MCF 10A (cell line): ENCODE data around the gene USP48. TPM values are rescaled to one million over a fixed set of nuclear protein-coding genes. Genes with fewer than 3 reads are reported as not detected.

Experiments
- BruUV-seq: library from RNA; stranded (reverse); fragments of 400-500 nt; replicated peaks from 2 replicates; lab custom pipeline; 2021; lab: Mats Ljungman, UMichigan
- CTCF ChIA-PET: fragments of 300-600 bp; sonication (Branson Sonifier 250); formaldehyde crosslinking; extraction: SDS; loops from one replicate; lab custom pipeline; 2021; ENCODE audit warnings: antibody characterized with exemption, inconsistent platforms; lab: Yijun Ruan, JAX
- POLR2A ChIA-PET: fragments of 300-600, 350-650 bp; sonication (Branson Sonifier 250); formaldehyde crosslinking; extraction: SDS; loops from one replicate; lab custom pipeline; 2020; ENCODE audit warnings: antibody characterized with exemption, inconsistent platforms; lab: Yijun Ruan, JAX
- DNase-seq: peaks from one replicate; pipeline ENCODE4 v3.0.0-alpha.2; 2018; ENCODE audit not compliant: unreplicated experiment
- H3K27ac Mint-ChIP-seq: one replicate; pipeline ENCODE4 v1.8.0; 2022; ENCODE audit warnings: mild to moderate bottlenecking, low read depth, mixed read lengths; ENCODE audit not compliant: unreplicated experiment
- H3K27me3 Mint-ChIP-seq: one replicate; pipeline ENCODE4 v1.8.0; 2022; ENCODE audit warnings: mixed read lengths; ENCODE audit not compliant: insufficient read depth, unreplicated experiment
- H3K36me3 Mint-ChIP-seq: one replicate; pipeline ENCODE4 v1.8.0; 2022; ENCODE audit warnings: mild to moderate bottlenecking, moderate library complexity, mixed read lengths; ENCODE audit not compliant: insufficient read depth, unreplicated experiment
- H3K4me1 Mint-ChIP-seq: one replicate; pipeline ENCODE4 v1.8.0; 2022; ENCODE audit warnings: mixed read lengths; ENCODE audit not compliant: insufficient read depth, unreplicated experiment
- H3K4me3 Mint-ChIP-seq: one replicate; pipeline ENCODE4 v1.8.0; 2022; ENCODE audit warnings: mild to moderate bottlenecking, moderate library complexity, mixed read lengths; ENCODE audit not compliant: unreplicated experiment
- H3K9me3 Mint-ChIP-seq: one replicate; pipeline ENCODE4 v1.8.0; 2022; ENCODE audit warnings: mixed read lengths; ENCODE audit not compliant: unreplicated experiment
- CTCF ChIP-seq: fragments of 200-600 bp; IDR thresholded peaks from one replicate; pipeline ENCODE4 v1.8.0; 2022; ENCODE audit warnings: antibody characterized with exemption, mild to moderate bottlenecking; ENCODE audit not compliant: unreplicated experiment
- intact Hi-C: fragments of 100-400 bp; cut with micrococcal nuclease; formaldehyde crosslinking; loops from 2 replicates; pipeline ENCODE4 v1.14.1; 2022
- total RNA-seq: library from RNA; stranded (reverse); gene quantifications from 2 replicates; pipeline ENCODE4 v1.2.3, GENCODE V29; 2022

Gene USP48
- total RNA-seq, 1 experiment from 2014 or later, result 64.8 TPM

- Mint-ChIP-seq H3K36me3 (no peaks in the 10 kb centered on the region), H3K27me3 (no peaks in the 10 kb centered on the region), H3K9me3 (no peaks in the 10 kb centered on the region), H3K4me3 (no peak overlapping the region), H3K4me1 (peaks cover 19% of the 10 kb centered on the region), H3K27ac (no peak overlapping the region)
- ChIA-PET CTCF (interaction anchor here (0.6 to 1.1 kb wide), 2 partner anchors 388 to 1126 kb away, joined by 3 to 5 read pairs; no protein-coding TSS in a partner anchor), POLR2A (no interaction called here)
- intact Hi-C loops, result no loop called here
- DNase-seq, result no peak
- no TSS peak for BruUV-seq
- no peak for TF ChIP-seq CTCF
Observed at GRCh38 chr1:21639594-21640041, 143.3 kb downstream of the USP48 start.

- Mint-ChIP-seq H3K27ac (no peak overlapping the region), H3K27me3 (no peaks in the 10 kb centered on the region), H3K9me3 (no peaks in the 10 kb centered on the region), H3K36me3 (no peaks in the 10 kb centered on the region), H3K4me1 (peaks cover 19% of the 10 kb centered on the region), H3K4me3 (no peak overlapping the region)
- ChIA-PET CTCF (interaction anchor here (0.5 to 1.3 kb wide), 4 partner anchors 48 to 1125 kb away, joined by 3 to 5 read pairs (median 4); no protein-coding TSS in a partner anchor), POLR2A (interaction anchor here (0.6 to 1.2 kb wide), 3 partner anchors 21 to 587 kb away, joined by 3 to 4 read pairs (median 3); no protein-coding TSS in a partner anchor)
- no TSS peak for BruUV-seq
- no peak for TF ChIP-seq CTCF
- DNase-seq, result peak; percentile 84
- intact Hi-C loops, result no loop called here
Observed at GRCh38 chr1:21638531-21639341, 144.2 kb downstream of the USP48 start.

GRCh38 chr1:21637514-21637913, 145.4 kb downstream of the USP48 start:
- CTCF ChIA-PET, result no interaction called here
- POLR2A ChIA-PET, result no interaction called here
- no peak overlapping the region for H3K27ac Mint-ChIP-seq
- H3K9me3 Mint-ChIP-seq, result no peaks in the 10 kb centered on the region
- H3K27me3 Mint-ChIP-seq, result no peaks in the 10 kb centered on the region
- H3K36me3 Mint-ChIP-seq, result no peaks in the 10 kb centered on the region
- DNase-seq, result no peak
- no peak for TF ChIP-seq CTCF
- no TSS peak for BruUV-seq
- no peak overlapping the region for H3K4me3 Mint-ChIP-seq
- H3K4me1 Mint-ChIP-seq, result peaks cover 19% of the 10 kb centered on the region
- intact Hi-C loops, result no loop called here

- H3K4me1 Mint-ChIP-seq, result peaks cover 24% of the 10 kb centered on the region
- H3K4me3 Mint-ChIP-seq, result no peak overlapping the region
- TF ChIP-seq CTCF, result no peak
- H3K27ac Mint-ChIP-seq, result no peak overlapping the region
- intact Hi-C loops, result no loop called here
- no TSS peak for BruUV-seq
- no peaks in the 10 kb centered on the region for H3K27me3 Mint-ChIP-seq
- DNase-seq, result no peak
- ChIA-PET CTCF (no interaction called here), POLR2A (interaction anchor here (0.7 kb wide), 1 partner anchor 221 kb away, joined by 3 read pairs; no protein-coding TSS in a partner anchor)
- H3K9me3 Mint-ChIP-seq, result no peaks in the 10 kb centered on the region
- no peaks in the 10 kb centered on the region for H3K36me3 Mint-ChIP-seq
Observed at GRCh38 chr1:21636029-21636428, 146.9 kb downstream of the USP48 start.
